ENCODE data around the gene AK4. TPM values are rescaled to one million over a fixed set of nuclear protein-coding genes. Genes with fewer than 3 reads are reported as not detected.
"Not testable (repeated sequence)": the region's sequence is repeated elsewhere in the genome, so short reads cannot be mapped to it uniquely, and the experiment has no call there.

The AK4 gene
- polyA plus RNA-seq, 3 donors: 4.3 to 9.9 (median 6.7) TPM

- H3K27ac Mint-ChIP-seq: no peak overlapping the region
Observed at GRCh38 chr1:65156910-65157545, 9.0 kb downstream of the AK4 start.

GRCh38 chr1:65157546-65157941 lies 9.5 kb downstream of the AK4 start:
- DNase-seq: no peak
- H3K4me2 ChIP-seq (replicated peaks; ENCODE audit: extremely low read depth, low read length, poor library complexity, severe bottlenecking): no peak overlapping the region
- peaks cover 34% of the 10 kb centered on the region for H3K79me2 ChIP-seq (ENCODE audit: insufficient read depth, low read length)
- Mint-ChIP-seq H3K27ac (peak overlapping the region in 1 of 7 donors; percentile 85), H3K27me3 (ENCODE audit: low read depth in 3 of 3) (peaks cover 0 to 2% (median 0%) of the 10 kb centered on the region in 3 donors), H3K4me3 (no peak overlapping the region), H3K4me1 (peaks cover 24% of the 10 kb centered on the region), H3K36me3 (peaks cover 3 to 7% of the 10 kb centered on the region in 2 donors), H3K9me3 (no peaks in the 10 kb centered on the region)
- H4K20me1 ChIP-seq (ENCODE audit: insufficient read depth, low read length): no peaks in the 10 kb centered on the region
- 100% methylated on average over 1 of the region's 4 CpGs for WGBS (ENCODE audit: insufficient coverage)
- intact Hi-C loops (cut with micrococcal nuclease): loop anchor here in 1 of 2 donors (10.0 kb wide), 1 partner anchor 73 kb away; no protein-coding TSS in a partner anchor
- no peak overlapping the region for H3K9ac ChIP-seq (ENCODE audit: insufficient read depth, low read length, poor library complexity, severe bottlenecking)
- TF ChIP-seq CTCF (IDR thresholded peaks at IDR 0.05): no peak
- H2AFZ ChIP-seq (ENCODE audit: insufficient read depth, low read depth, low read length, poor library complexity, severe bottlenecking): no peak overlapping the region
- no peaks in the 10 kb centered on the region for H3K9me3 ChIP-seq (replicated peaks in 1 of 2; ENCODE audit: control insufficient read depth in 1 of 2, insufficient read depth in 1 of 2, low read length in 2 of 2)
- H3K27me3 ChIP-seq (ENCODE audit: control insufficient read depth in 2 of 2, insufficient read depth in 2 of 2, low read length in 2 of 2): no peaks in the 10 kb centered on the region
- peaks cover 10 to 32% of the 10 kb centered on the region in 2 donors for H3K4me1 ChIP-seq (ENCODE audit: control insufficient read depth in 1 of 2, insufficient read depth in 2 of 2, low read length in 2 of 2)
- H3K4me3 ChIP-seq (replicated peaks in 1 of 3; ENCODE audit: low read depth in 2 of 3, low read length in 3 of 3): no peak overlapping the region
- H3K27ac ChIP-seq (ENCODE audit: low read depth in 1 of 2, low read length in 2 of 2): no peak overlapping the region
- no peaks in the 10 kb centered on the region for H3K36me3 ChIP-seq (replicated peaks in 1 of 2; ENCODE audit: control insufficient read depth in 1 of 2, insufficient read depth in 2 of 2, low read length in 2 of 2)

More at GRCh38 chr1:65156910-65157545, 9.0 kb downstream of the AK4 start:
- H3K9me3 Mint-ChIP-seq: no peaks in the 10 kb centered on the region
- no peak for TF ChIP-seq CTCF (IDR thresholded peaks at IDR 0.05)
- no peak overlapping the region for H3K27ac ChIP-seq (ENCODE audit: low read depth in 1 of 2, low read length in 2 of 2)
- H3K4me3 Mint-ChIP-seq: no peak overlapping the region
- no peak overlapping the region for H2AFZ ChIP-seq (ENCODE audit: insufficient read depth, low read depth, low read length, poor library complexity, severe bottlenecking)
- no peak overlapping the region for H3K4me2 ChIP-seq (replicated peaks; ENCODE audit: extremely low read depth, low read length, poor library complexity, severe bottlenecking)
- no peak overlapping the region for H3K4me3 ChIP-seq (replicated peaks in 1 of 3; ENCODE audit: low read depth in 2 of 3, low read length in 3 of 3)
- H3K79me2 ChIP-seq (ENCODE audit: insufficient read depth, low read length): peaks cover 34% of the 10 kb centered on the region
- peaks cover 21% of the 10 kb centered on the region for H3K4me1 Mint-ChIP-seq
- peaks cover 3 to 7% of the 10 kb centered on the region in 2 donors for H3K36me3 Mint-ChIP-seq
- H3K9me3 ChIP-seq (replicated peaks in 1 of 2; ENCODE audit: control insufficient read depth in 1 of 2, insufficient read depth in 1 of 2, low read length in 2 of 2): no peaks in the 10 kb centered on the region
- DNase-seq: no peak
- intact Hi-C loops (cut with micrococcal nuclease): loop anchor here in 1 of 2 donors (10.0 kb wide), 1 partner anchor 72 kb away; no protein-coding TSS in a partner anchor
- H3K36me3 ChIP-seq (replicated peaks in 1 of 2; ENCODE audit: control insufficient read depth in 1 of 2, insufficient read depth in 2 of 2, low read length in 2 of 2): no peaks in the 10 kb centered on the region
- no peak overlapping the region for H3K9ac ChIP-seq (ENCODE audit: insufficient read depth, low read length, poor library complexity, severe bottlenecking)
- no peaks in the 10 kb centered on the region for H3K27me3 ChIP-seq (ENCODE audit: control insufficient read depth in 2 of 2, insufficient read depth in 2 of 2, low read length in 2 of 2)
- H4K20me1 ChIP-seq (ENCODE audit: insufficient read depth, low read length): no peaks in the 10 kb centered on the region
- H3K27me3 Mint-ChIP-seq (ENCODE audit: low read depth in 3 of 3): peaks cover 0 to 2% (median 0%) of the 10 kb centered on the region in 3 donors
- WGBS (ENCODE audit: insufficient coverage): 100% methylated on average over 1 of the region's 2 CpGs
- peaks cover 10 to 27% of the 10 kb centered on the region in 2 donors for H3K4me1 ChIP-seq (ENCODE audit: control insufficient read depth in 1 of 2, insufficient read depth in 2 of 2, low read length in 2 of 2)

- H3K4me3 Mint-ChIP-seq; DNase-seq; H3K4me3 ChIP-seq (replicated peaks in 1 of 3; ENCODE audit: low read depth in 2 of 3, low read length in 3 of 3); H3K9ac ChIP-seq (ENCODE audit: insufficient read depth, low read length, poor library complexity, severe bottlenecking); H3K27me3 Mint-ChIP-seq (ENCODE audit: low read depth in 3 of 3); H3K9me3 Mint-ChIP-seq; H4K20me1 ChIP-seq (ENCODE audit: insufficient read depth, low read length); H3K27me3 ChIP-seq (ENCODE audit: control insufficient read depth in 2 of 2, insufficient read depth in 2 of 2, low read length in 2 of 2); H2AFZ ChIP-seq (ENCODE audit: insufficient read depth, low read depth, low read length, poor library complexity, severe bottlenecking); H3K9me3 ChIP-seq (replicated peaks in 1 of 2; ENCODE audit: control insufficient read depth in 1 of 2, insufficient read depth in 1 of 2, low read length in 2 of 2); H3K4me2 ChIP-seq (replicated peaks; ENCODE audit: extremely low read depth, low read length, poor library complexity, severe bottlenecking); H3K36me3 ChIP-seq (replicated peaks in 1 of 2; ENCODE audit: control insufficient read depth in 1 of 2, insufficient read depth in 2 of 2, low read length in 2 of 2); H3K27ac ChIP-seq (ENCODE audit: low read depth in 1 of 2, low read length in 2 of 2): not testable (repeated sequence)
- Histone ChIP-seq H3K79me2 (ENCODE audit: insufficient read depth, low read length) (peaks cover 22% of the 10 kb centered on the region), H3K4me1 (ENCODE audit: control insufficient read depth in 1 of 2, insufficient read depth in 2 of 2, low read length in 2 of 2) (peaks cover 21 to 50% of the 10 kb centered on the region in 2 donors)
- peaks cover 33% of the 10 kb centered on the region for H3K4me1 Mint-ChIP-seq
- WGBS (ENCODE audit: insufficient coverage): 100% methylated on average over 1 of the region's 4 CpGs
- intact Hi-C loops (cut with micrococcal nuclease): loop anchor here in 1 of 2 donors (10.0 kb wide), 1 partner anchor 74 kb away; no protein-coding TSS in a partner anchor
- H3K27ac Mint-ChIP-seq: peak overlapping the region in 1 of 7 donors; percentile 12
- H3K36me3 Mint-ChIP-seq: peaks cover 3 to 10% of the 10 kb centered on the region in 2 donors
Observed at GRCh38 chr1:65159291-65159688, 11.3 kb downstream of the AK4 start.

Data from CD14-positive monocyte (primary cell).